HG03139 (cell line): Measurements from ENCODE around the gene ECE2.

Source experiments
- ATAC-seq: cut with Tn5 transposase; IDR thresholded peaks from one replicate; pipeline ENCODE4 v1.9.1; 2021; ENCODE audit not compliant: unreplicated experiment

Gene ECE2

GRCh38 chr3:184311633-184312032 lies 35.8 kb downstream of the ECE2 start:
- ATAC-seq = no peak

GRCh38 chr3:184314363-184314699 lies 38.5 kb downstream of the ECE2 start, which contains the start of gene EIF4G1:
EIF4G1 (plus strand) TSS chr3:184314606; CDS start chr3:184315797, 1,191 bp downstream.
- peak; percentile 82 for ATAC-seq

GRCh38 chr3:184314700-184315542 lies 39.1 kb downstream of the ECE2 start:
- ATAC-seq = peak; percentile 34

GRCh38 chr3:184315543-184315867 lies 39.7 kb downstream of the ECE2 start:
- ATAC-seq = no peak

GRCh38 chr3:184315871-184316661 lies 40.2 kb downstream of the ECE2 start:
- ATAC-seq = no peak

GRCh38 chr3:184316792-184317191 lies 41.0 kb downstream of the ECE2 start:
- ATAC-seq = no peak

GRCh38 chr3:184317201-184317600 lies 41.4 kb downstream of the ECE2 start:
- ATAC-seq = no peak

GRCh38 chr3:184320104-184320445 lies 44.3 kb downstream of the ECE2 start:
- no peak for ATAC-seq

- ATAC-seq = no peak
Observed at GRCh38 chr3:184321666-184322065, 45.8 kb downstream of the ECE2 start.

GRCh38 chr3:184322731-184323487 lies 47.1 kb downstream of the ECE2 start:
- no peak for ATAC-seq

- ATAC-seq = no peak
Observed at GRCh38 chr3:184323696-184324095, 47.9 kb downstream of the ECE2 start.

- ATAC-seq = no peak
Observed at GRCh38 chr3:184325269-184325668, 49.4 kb downstream of the ECE2 start.

GRCh38 chr3:184325715-184326369 lies 50.0 kb downstream of the ECE2 start:
- ATAC-seq = no peak

- ATAC-seq = no peak
Observed at GRCh38 chr3:184327171-184327570, 51.3 kb downstream of the ECE2 start.

- no peak for ATAC-seq
Observed at GRCh38 chr3:184328516-184328915, 52.7 kb downstream of the ECE2 start.

GRCh38 chr3:184332370-184333090 lies 56.7 kb downstream of the ECE2 start:
- no peak for ATAC-seq

GRCh38 chr3:184333190-184333589 lies 57.4 kb downstream of the ECE2 start:
- ATAC-seq = no peak

- ATAC-seq = no peak
Observed at GRCh38 chr3:184333700-184334099, 57.9 kb downstream of the ECE2 start.

- ATAC-seq = no peak
Observed at GRCh38 chr3:184334470-184335158, 58.8 kb downstream of the ECE2 start.

- ATAC-seq = no peak
Observed at GRCh38 chr3:184335291-184335660, 59.5 kb downstream of the ECE2 start.
